ENCODE data around the gene AQP12A. TPM values are rescaled to one million over a fixed set of nuclear protein-coding genes. Genes with fewer than 3 reads are reported as not detected.

Gene AQP12A
- total and polyA plus RNA-seq, 8 donors: not detected

DNA sequence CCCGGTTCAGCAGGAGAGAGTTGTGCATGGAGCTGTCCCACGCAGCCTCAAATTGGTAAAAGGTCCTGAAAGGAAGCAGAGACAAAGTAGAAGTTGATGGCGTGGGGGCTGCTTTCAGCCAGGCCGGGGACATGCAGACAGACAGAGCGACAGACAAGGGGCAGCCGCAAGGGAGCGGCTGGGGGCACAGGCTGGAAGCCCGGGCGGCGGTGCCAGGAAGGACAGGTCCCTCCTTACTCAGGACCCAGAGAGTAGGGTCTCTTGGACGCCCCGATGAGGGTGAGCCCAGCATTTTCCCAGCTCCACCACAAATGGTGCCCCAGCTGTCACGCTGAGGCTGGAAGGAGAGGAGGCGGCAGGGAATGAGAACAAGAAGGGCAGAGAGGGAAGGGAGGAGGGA, 35.2 kb downstream of the AQP12A start:
- Histone ChIP-seq H3K4me3 (no peak overlapping the region), H3K27ac (no peak overlapping the region), H3K36me3 (no peaks in the 10 kb centered on the region), H3K9me3 (no peaks in the 10 kb centered on the region), H3K4me1 (peaks cover 0 to 4% (median 0%) of the 10 kb centered on the region in 4 donors), H3K27me3 (peaks cover 0 to 41% (median 14%) of the 10 kb centered on the region in 3 donors)
- DNase-seq: no peak
- TF ChIP-seq, protein P1, sequence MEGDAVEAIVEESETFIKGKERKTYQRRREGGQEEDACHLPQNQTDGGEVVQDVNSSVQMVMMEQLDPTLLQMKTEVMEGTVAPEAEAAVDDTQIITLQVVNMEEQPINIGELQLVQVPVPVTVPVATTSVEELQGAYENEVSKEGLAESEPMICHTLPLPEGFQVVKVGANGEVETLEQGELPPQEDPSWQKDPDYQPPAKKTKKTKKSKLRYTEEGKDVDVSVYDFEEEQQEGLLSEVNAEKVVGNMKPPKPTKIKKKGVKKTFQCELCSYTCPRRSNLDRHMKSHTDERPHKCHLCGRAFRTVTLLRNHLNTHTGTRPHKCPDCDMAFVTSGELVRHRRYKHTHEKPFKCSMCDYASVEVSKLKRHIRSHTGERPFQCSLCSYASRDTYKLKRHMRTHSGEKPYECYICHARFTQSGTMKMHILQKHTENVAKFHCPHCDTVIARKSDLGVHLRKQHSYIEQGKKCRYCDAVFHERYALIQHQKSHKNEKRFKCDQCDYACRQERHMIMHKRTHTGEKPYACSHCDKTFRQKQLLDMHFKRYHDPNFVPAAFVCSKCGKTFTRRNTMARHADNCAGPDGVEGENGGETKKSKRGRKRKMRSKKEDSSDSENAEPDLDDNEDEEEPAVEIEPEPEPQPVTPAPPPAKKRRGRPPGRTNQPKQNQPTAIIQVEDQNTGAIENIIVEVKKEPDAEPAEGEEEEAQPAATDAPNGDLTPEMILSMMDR (IDR thresholded peaks at IDR 0.05): no peak
- no peak for TF ChIP-seq EP300 (IDR thresholded peaks at IDR 0.05)
- TF ChIP-seq POLR2AphosphoS5 (IDR thresholded peaks at IDR 0.05): no peak
- no peak for TF ChIP-seq POLR2A (IDR thresholded peaks at IDR 0.05)
- intact Hi-C loops (cut with DNase I; ENCODE audit: low total_unique reads): no loop called here
- 78 to 90% (median 85%) methylated on average over 14 of the region's 14 CpGs for WGBS, 5 donors

DNA sequence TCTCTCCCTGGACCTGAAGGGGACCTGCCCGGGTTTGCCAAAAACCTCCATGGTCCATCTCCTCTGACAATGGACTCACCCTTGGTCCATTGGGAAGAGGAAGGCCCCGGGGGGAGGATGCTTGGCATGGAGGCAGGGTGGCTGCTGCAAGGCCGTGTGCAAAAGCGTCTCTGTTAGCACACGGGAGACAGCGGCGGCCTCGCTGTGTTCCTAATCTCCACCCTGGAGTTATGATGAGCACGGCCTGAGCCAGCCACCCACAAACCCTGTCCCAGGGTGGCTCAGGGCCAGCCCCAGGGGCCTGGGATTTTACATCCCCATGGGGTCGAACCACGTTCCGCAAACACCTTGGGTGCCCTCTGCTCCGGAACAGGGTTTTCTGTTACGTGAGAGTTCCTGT, 35.8 kb downstream of the AQP12A start:
- Histone ChIP-seq H3K27me3 (peaks cover 0 to 41% (median 14%) of the 10 kb centered on the region in 3 donors), H3K9me3 (no peaks in the 10 kb centered on the region), H3K36me3 (no peaks in the 10 kb centered on the region), H3K27ac (no peak overlapping the region), H3K4me3 (no peak overlapping the region), H3K4me1 (peaks cover 0 to 4% (median 0%) of the 10 kb centered on the region in 4 donors)
- DNase-seq: no peak
- TF ChIP-seq EP300 (IDR thresholded peaks at IDR 0.05): no peak
- no peak for TF ChIP-seq POLR2AphosphoS5 (IDR thresholded peaks at IDR 0.05)
- TF ChIP-seq, protein P1 (IDR thresholded peaks at IDR 0.05): no peak
- no peak for TF ChIP-seq POLR2A (IDR thresholded peaks at IDR 0.05)
- intact Hi-C loops (cut with DNase I; ENCODE audit: low total_unique reads): no loop called here
- WGBS, 5 donors: 76 to 83% (median 79%) methylated on average over 14 of the region's 14 CpGs

DNA sequence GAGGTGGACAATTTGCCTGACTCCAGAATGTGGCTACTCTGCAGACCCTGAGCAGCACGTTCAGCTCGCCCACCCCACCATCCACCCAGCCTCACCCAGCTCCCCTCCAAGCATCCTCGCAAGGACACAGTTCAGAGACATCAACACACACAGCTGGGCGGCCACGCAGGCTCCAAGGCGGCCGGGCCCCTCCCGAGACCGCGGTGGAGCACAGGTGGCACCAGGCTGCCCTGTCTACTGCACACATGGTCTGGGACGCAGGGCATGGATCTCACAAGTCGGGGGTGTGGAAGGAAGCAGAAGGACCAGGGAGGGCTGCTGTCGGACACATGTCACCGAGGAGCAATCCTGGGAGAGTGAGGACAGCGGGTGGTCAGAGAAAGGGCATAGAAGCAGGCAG, 36.2 kb downstream of the AQP12A start:
- Histone ChIP-seq H3K36me3 (no peaks in the 10 kb centered on the region), H3K27me3 (peaks cover 0 to 41% (median 14%) of the 10 kb centered on the region in 3 donors), H3K9me3 (no peaks in the 10 kb centered on the region), H3K4me1 (peaks cover 0 to 4% (median 0%) of the 10 kb centered on the region in 4 donors), H3K4me3 (no peak overlapping the region), H3K27ac (no peak overlapping the region)
- DNase-seq: no peak
- intact Hi-C loops (cut with DNase I; ENCODE audit: low total_unique reads): no loop called here
- TF ChIP-seq, protein P1 (IDR thresholded peaks at IDR 0.05): no peak
- TF ChIP-seq POLR2A (IDR thresholded peaks at IDR 0.05): no peak
- TF ChIP-seq POLR2AphosphoS5 (IDR thresholded peaks at IDR 0.05): no peak
- no peak for TF ChIP-seq EP300 (IDR thresholded peaks at IDR 0.05)
- WGBS, 5 donors: 80 to 87% (median 81%) methylated on average over 14 to 15 of the region's 15 CpGs

DNA sequence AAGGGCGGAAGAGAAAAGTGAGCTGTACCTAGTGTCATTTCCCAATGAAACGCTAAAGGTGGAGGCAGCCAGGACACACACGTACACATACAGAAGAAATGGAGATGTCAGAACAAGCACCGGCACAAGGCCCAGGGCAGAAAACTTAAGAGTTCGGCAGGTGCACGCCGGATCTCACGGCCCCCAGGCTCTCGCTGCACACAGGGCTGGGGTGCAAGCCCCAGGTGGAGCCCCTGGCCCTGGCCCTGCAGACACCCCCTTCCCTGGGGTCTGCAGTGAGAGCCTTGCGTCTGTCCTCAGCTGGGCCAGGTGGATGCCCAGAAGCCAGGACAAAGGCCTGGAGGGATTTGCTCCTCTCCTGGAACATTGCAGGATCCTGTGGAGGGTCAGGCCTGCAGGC, 36.7 kb downstream of the AQP12A start:
- WGBS, 5 donors: 80 to 97% (median 86%) methylated on average over 10 of the region's 10 CpGs

More for the DNA sequence above, 36.7 kb downstream of the AQP12A start:
- Histone ChIP-seq H3K9me3 (no peaks in the 10 kb centered on the region), H3K36me3 (no peaks in the 10 kb centered on the region), H3K4me1 (peaks cover 0 to 4% (median 0%) of the 10 kb centered on the region in 4 donors), H3K27me3 (peaks cover 0 to 45% (median 14%) of the 10 kb centered on the region in 3 donors), H3K4me3 (no peak overlapping the region), H3K27ac (no peak overlapping the region)
- no peak for DNase-seq
- TF ChIP-seq POLR2A (IDR thresholded peaks at IDR 0.05) (no peak), POLR2AphosphoS5 (IDR thresholded peaks at IDR 0.05) (no peak), EP300 (IDR thresholded peaks at IDR 0.05) (no peak)
- TF ChIP-seq, protein P1 (IDR thresholded peaks at IDR 0.05): no peak
- intact Hi-C loops (cut with DNase I; ENCODE audit: low total_unique reads): no loop called here

Data from stomach (tissue), 9 donors.